Amniotic stem cell (primary cell): Measurements from ENCODE around the gene GPR27.

Experiments used
- DNase-seq: peaks from one replicate; lab custom pipeline; 2025; lab: John Stamatoyannopoulos, UW

The GPR27 gene

DNA sequence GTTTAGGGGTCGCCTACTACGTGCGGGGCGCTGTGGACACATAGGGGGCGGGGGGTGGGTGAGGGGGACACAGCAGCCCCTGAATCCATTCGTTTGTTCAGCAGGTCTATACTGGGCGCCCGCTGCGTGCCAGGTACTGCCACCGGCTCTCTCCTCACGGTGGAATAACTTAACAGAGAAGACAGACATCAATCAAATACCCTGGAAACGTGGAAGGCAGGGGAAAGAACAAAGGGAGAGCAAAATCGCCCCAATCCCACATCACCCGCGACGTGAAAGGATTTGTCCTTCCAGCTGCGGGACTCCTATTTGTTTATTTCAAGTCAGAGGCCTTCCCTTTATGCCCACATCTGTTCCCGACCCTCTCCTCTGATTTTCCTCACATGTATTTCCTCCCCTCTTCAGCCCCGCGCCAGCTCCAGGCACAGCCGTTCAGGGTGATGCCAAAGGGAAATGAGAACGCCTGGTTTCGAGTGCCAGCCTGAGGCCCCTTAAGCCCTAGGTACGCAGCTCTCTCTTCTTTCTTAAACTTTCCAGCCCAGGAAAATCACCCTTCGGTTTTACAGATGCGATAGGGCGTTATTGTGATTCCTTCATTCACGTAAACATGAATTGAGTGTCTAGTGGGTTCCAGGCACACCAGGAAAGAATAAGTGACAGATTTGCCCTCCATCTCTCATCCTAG is 32.0 kb downstream of the GPR27 start:
- DNase-seq: no peak

- DNase-seq: no peak
Observed at GRCh38 chr3:71786217-71786549, 32.5 kb downstream of the GPR27 start.

DNA sequence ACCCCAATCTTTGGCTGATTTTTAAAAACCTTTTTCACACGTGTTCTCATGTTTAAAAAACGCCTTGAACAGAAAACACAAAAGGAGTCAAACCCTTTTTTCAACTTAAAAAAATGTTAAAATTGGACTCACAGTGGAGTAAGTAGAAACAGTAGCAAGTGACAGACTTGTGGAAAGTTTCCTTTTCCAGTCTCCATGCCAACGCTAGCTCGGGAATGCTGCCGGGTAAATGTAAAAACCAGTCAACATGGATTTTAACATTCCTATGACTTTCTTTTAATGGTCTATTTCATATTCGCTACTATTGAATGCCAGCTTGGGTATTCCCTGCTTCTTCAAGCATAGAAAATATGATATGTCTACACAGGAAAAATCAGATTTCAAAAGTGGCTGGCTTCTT is 32.9 kb downstream of the GPR27 start:
- DNase-seq: no peak

DNA sequence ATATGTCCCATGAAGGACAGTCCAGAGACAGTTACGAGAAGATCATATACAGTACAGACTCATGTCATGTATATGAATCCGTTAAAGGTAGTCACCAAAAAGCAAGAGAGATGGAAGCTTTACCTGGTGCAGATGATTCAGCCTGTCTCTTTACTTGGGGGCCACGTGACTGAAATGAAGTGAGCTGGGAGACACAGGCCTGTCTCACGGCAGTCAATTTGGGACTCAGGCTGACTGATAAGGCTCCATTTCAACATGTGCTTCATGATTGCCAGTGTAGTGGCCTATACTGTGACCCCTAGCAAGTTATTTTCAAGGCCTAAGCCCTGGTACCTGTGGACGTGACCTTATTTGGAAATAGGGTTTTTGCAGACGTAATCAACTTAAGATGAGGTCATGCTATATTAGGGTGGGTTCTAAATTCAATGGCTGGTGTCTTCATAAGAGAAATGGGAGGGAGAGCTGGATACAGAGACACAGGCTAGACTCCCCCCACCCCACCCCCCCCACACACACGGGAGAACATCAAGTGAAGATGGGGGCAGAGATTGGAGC is 34.3 kb downstream of the GPR27 start:
- no peak for DNase-seq

- DNase-seq: no peak
Observed at GRCh38 chr3:71789922-71790321, 36.3 kb downstream of the GPR27 start.

DNA sequence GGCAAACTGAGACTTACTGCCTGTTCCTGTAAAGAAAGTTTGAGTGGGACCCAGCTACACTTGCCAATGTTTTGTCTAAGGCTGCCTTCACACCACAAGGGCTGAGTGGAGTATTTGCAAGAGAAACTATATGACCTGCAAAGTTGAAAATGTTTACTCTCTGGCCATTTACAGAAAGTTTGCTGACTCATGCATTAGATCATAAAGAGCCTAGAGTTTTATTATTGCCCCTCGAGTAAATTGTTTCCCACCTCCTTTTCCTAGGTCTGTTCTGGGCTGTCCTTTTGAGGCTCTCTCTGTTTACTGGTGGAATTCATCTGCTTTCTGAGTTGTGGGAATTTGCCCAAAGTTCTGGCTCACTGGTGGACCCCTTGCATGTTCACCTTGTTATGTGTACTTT is 38.0 kb downstream of the GPR27 start:
- no peak for DNase-seq

- no peak for DNase-seq
Observed at GRCh38 chr3:71796290-71796689, 42.6 kb downstream of the GPR27 start.

DNA sequence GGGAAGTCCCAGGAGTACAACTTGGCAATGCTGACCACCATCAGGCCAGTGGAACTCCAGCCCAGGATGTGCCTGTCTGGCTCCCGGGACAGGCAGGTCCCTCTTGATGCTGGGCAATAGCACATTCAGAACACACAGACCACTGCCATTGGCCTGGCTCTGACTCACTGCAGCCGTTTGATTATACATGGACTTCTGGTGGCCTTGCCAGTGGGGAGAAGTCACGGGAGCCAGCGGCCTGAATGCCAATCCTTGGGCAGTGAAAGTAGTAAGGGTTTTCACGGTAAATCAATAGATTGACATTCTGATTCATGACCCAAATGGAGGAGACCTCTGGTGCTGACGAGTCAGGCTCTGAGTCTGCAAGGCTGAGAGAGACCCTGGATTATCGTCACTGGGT is 43.8 kb downstream of the GPR27 start:
- DNase-seq: no peak

- DNase-seq: no peak
Observed at GRCh38 chr3:71800023-71800422, 46.4 kb downstream of the GPR27 start.

DNA sequence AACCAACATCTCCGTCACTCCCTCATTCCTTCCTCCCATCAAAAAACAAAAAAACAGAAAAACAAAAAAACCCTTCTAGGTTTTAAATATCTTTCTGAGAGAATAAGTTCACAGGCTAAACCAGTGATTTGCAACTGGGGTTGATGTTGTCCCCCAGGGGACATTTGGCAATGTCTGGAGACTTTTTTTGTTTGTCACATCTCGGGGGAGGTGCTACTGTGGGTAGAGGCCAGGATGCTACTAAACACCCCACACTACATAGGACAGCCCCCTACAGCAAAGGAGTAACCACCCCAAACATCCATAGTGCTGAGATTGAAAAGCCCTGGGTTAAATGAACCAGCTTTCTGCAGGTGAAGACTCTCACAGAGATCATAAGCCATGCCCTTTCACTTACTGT is 48.3 kb downstream of the GPR27 start:
- no peak for DNase-seq

- DNase-seq: no peak
Observed at GRCh38 chr3:71803248-71803647, 49.6 kb downstream of the GPR27 start.

DNA sequence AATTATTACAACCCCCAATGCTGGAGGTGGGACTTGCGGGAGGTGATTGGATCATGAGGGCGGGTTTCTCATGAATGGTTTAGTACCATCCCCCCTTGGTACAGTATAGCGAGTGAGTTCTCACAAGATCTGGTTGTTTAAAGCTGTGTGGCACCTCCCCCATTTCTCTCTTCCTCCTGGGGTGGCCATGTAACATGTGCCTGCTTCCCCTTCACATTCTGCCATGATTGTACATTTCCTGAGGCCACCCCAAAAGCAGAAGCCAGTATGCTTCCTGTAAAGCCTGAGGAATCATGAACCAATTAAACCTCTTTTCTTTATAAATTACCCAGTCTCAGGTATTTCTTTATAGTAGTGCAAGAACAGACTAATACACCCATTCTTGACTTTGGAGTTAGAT is 51.5 kb downstream of the GPR27 start:
- no peak for DNase-seq

DNA sequence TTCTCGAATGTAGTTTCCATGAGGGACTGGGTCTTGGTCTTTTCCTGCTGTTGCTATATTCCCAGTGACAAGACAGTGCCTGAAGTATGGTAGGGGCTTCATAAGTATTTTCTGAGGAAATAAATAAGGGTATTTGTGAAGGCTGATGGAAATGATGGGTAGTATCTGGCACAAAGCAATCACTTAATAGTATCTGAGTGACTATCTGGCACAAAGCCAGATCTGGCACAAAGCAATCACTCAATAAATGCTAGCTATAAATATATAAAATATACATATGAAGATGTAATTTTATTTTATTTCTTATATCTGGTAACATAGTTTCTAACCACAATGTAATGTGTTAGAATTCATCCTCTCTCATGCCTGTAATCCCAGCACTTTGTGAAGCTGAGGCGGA is 52.0 kb downstream of the GPR27 start:
- DNase-seq: no peak
